NT2/D1 (cell line): ENCODE data around the gene CNR2.

Experiments
- DNase-seq: peaks from one replicate; pipeline ENCODE4 v3.0.0-alpha.2; 2011; ENCODE audit warnings: low read depth, low spot score
- H3K27me3 ChIP-seq: 2 replicates; pipeline ENCODE4 v1.6.0; 2011; ENCODE audit warnings: mild to moderate bottlenecking; ENCODE audit not compliant: insufficient read length, insufficient read depth
- H3K36me3 ChIP-seq: 2 replicates; pipeline ENCODE4 v1.6.1; 2011; ENCODE audit warnings: mild to moderate bottlenecking, low read length, mixed read lengths; ENCODE audit not compliant: insufficient read depth, insufficient read length
- H3K4me1 ChIP-seq: 2 replicates; pipeline ENCODE4 v1.5.1; 2011; ENCODE audit not compliant: insufficient read depth, insufficient read length
- H3K4me3 ChIP-seq: 2 replicates; pipeline ENCODE4 v1.5.1; 2011; ENCODE audit warnings: low read depth; ENCODE audit not compliant: insufficient read length
- H3K9ac ChIP-seq: 2 replicates; pipeline ENCODE4 v1.6.0; 2011; ENCODE audit warnings: low read depth; ENCODE audit not compliant: insufficient read length
- H3K9me3 ChIP-seq: 2 replicates; pipeline ENCODE4 v1.5.1; 2011; ENCODE audit warnings: mild to moderate bottlenecking, low read length; ENCODE audit not compliant: insufficient read depth
- SUZ12 ChIP-seq: IDR thresholded peaks from 2 replicates; pipeline ENCODE4 v1.6.1; 2011; ENCODE audit not compliant: insufficient read length, insufficient read depth; ENCODE audit errors: extremely low read depth
- YY1 ChIP-seq: IDR thresholded peaks from 2 replicates; pipeline ENCODE4 v1.6.1; 2011; ENCODE audit not compliant: insufficient read length, insufficient read depth
- ZNF274 ChIP-seq: IDR thresholded peaks from 2 replicates; pipeline ENCODE4 v1.6.1; 2011; ENCODE audit warnings: mild to moderate bottlenecking, low read depth, low read length

CNR2 gene

DNA sequence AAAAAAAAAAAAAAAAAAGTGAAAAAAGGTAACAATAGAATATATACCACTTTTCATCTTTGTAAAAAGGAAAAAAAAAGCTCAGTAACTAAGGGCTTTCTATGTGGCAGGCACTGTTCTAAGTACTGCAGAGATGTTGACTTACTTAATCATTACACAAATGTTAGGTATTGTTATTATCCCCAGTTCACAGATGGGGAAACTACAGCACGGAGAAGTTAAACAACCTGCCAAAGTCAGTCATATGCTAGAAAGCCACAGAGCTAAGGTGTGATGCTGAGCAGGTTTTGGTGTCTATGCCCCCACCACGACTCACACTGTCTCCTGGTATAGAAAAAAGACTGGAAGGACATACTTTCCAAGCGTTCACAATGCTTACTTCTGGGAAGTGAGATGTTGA is 39.9 kb upstream of the CNR2 start:
- Histone ChIP-seq H3K9me3 (no peaks in the 10 kb centered on the region), H3K9ac (no peak overlapping the region), H3K36me3 (no peaks in the 10 kb centered on the region), H3K4me1 (peaks cover 4% of the 10 kb centered on the region), H3K27me3 (no peaks in the 10 kb centered on the region), H3K4me3 (no peak overlapping the region)
- TF ChIP-seq SUZ12 (no peak), YY1 (no peak), ZNF274 (no peak)
- DNase-seq, result no peak

DNA sequence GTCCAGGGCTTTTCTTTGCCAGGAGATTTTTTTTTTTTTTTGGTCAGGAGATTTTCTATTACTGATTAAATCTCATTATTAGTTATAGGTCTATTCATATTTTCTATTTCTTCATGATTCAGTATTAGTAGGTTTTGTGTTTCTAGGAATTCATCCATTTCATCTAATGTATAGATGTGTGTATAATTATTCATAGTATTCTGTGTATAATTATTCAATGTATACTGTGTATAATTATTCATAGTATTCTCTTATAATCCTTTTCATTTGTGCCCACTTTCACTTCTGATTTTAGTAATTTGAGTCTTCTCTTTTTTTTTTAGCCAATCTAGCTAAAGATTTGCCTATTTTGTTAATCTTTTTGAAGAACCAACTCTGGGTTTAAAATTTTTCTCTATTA is 34.2 kb upstream of the CNR2 start:
- H3K36me3 ChIP-seq, result no peaks in the 10 kb centered on the region
- H3K4me3 ChIP-seq, result no peak overlapping the region
- no peak for DNase-seq
- TF ChIP-seq SUZ12, result no peak
- TF ChIP-seq YY1, result no peak
- TF ChIP-seq ZNF274, result no peak
- H3K4me1 ChIP-seq, result no peaks in the 10 kb centered on the region
- H3K27me3 ChIP-seq, result no peaks in the 10 kb centered on the region
- H3K9ac ChIP-seq, result no peak overlapping the region
- peaks cover 13% of the 10 kb centered on the region for H3K9me3 ChIP-seq

- Histone ChIP-seq H3K4me1 (no peaks in the 10 kb centered on the region), H3K36me3 (no peaks in the 10 kb centered on the region), H3K9me3 (no peaks in the 10 kb centered on the region; the same call in 1 of the 2 replicates), H3K9ac (no peak overlapping the region), H3K4me3 (no peak overlapping the region), H3K27me3 (no peaks in the 10 kb centered on the region)
- DNase-seq, result peak; percentile 51
- no peak for TF ChIP-seq YY1
Observed at GRCh38 chr1:23936481-23937176, 23.5 kb upstream of the CNR2 start.

DNA sequence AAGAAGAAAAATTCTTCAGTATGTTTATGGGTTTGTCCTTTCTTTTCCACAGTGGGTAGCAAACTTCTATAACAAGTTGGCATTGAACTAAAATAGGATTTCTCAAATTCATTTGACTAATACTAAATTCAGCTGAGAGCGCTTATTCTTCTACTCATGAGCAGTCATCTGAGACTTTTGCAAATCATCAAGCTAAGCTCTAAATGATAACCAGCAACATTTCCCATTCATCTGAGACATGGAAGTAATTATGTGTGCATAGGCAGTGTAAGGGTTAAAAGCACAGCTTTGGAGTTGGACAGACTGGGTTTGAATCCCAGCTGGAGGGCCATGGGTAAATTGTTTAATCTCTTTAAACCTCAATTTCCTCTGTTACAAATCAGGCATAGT is 18.3 kb upstream of the CNR2 start:
- TF ChIP-seq SUZ12, result no peak
- no peak for TF ChIP-seq ZNF274
- no peak for TF ChIP-seq YY1

DNA sequence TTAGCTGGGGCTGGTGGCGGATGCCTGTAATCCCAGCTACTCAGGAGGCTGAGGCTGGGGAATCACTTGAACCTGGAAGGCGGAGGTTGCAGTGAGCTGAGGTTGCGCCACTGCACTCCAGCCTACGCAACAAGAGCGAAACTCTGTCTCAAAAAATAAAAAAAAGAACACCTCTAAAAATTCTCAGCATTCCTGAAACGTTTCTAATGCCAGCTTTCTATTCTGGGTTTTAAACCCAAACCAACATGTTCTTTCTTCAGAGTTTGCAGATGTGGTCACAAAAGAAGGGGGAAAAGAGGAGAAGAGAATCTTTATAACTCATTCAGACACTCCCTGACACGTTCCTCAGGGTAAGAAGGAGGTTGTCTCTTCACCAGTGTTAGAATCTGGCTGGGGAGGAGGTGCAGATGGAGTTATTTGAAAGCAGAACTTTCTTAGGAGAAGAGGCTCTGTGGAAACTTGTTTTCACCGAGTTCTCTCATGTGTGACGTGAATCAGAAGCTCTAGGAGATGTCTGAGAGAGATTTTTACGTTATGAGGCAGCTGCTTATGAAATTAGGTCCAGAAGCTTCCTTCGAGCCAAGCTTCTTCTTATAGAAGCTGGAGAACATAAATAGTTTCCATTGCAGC is 17.8 kb upstream of the CNR2 start:
- Histone ChIP-seq H3K4me3 (no peak overlapping the region), H3K27me3 (no peaks in the 10 kb centered on the region), H3K9me3 (no peaks in the 10 kb centered on the region; the same call in 1 of the 2 replicates), H3K9ac (no peak overlapping the region), H3K4me1 (no peaks in the 10 kb centered on the region), H3K36me3 (no peaks in the 10 kb centered on the region)
- TF ChIP-seq ZNF274, result no peak
- TF ChIP-seq YY1, result no peak
- no peak for TF ChIP-seq SUZ12
- DNase-seq, result no peak

More for the DNA sequence above, 18.3 kb upstream of the CNR2 start:
- Histone ChIP-seq H3K4me1 (no peaks in the 10 kb centered on the region), H3K9ac (no peak overlapping the region), H3K4me3 (no peak overlapping the region), H3K36me3 (no peaks in the 10 kb centered on the region), H3K9me3 (no peaks in the 10 kb centered on the region; the same call in 1 of the 2 replicates), H3K27me3 (no peaks in the 10 kb centered on the region)
- DNase-seq, result no peak

GRCh38 chr1:23930270-23930669 is 17.1 kb upstream of the CNR2 start:
- Histone ChIP-seq H3K9me3 (peaks cover 2% of the 10 kb centered on the region; the same call in 1 of the 2 replicates), H3K27me3 (no peaks in the 10 kb centered on the region), H3K4me3 (no peak overlapping the region), H3K9ac (no peak overlapping the region), H3K36me3 (no peaks in the 10 kb centered on the region), H3K4me1 (no peaks in the 10 kb centered on the region)
- TF ChIP-seq SUZ12 (no peak), YY1 (no peak), ZNF274 (no peak)
- DNase-seq, result no peak

DNA sequence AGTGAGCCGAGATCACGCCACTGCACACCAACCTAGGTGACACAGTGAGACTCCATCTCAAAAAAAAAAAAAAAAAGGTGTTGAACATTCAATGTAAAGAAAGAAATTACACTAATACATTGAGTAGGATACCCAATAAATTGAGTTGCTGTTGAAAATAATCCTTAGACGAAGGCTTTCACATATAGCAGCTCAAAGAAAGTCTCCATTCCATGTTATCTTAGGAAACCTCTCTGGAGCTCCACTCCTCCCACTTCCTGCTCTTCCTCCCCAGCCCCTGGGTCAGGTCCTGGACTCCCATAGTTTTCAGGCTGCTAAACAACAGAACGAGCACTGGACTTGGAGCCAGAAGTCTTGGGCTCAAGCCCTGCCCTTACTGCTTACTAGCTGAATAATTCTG is 15.6 kb upstream of the CNR2 start:
- Histone ChIP-seq H3K4me3 (no peak overlapping the region), H3K9ac (no peak overlapping the region), H3K4me1 (no peaks in the 10 kb centered on the region), H3K36me3 (no peaks in the 10 kb centered on the region), H3K9me3 (peaks cover 4% of the 10 kb centered on the region; the same call in 1 of the 2 replicates), H3K27me3 (no peaks in the 10 kb centered on the region)
- DNase-seq, result no peak
- TF ChIP-seq ZNF274, result no peak
- TF ChIP-seq SUZ12, result no peak
- no peak for TF ChIP-seq YY1

- TF ChIP-seq ZNF274 (no peak), YY1 (no peak), SUZ12 (no peak)
- H3K36me3 ChIP-seq, result no peaks in the 10 kb centered on the region
- no peaks in the 10 kb centered on the region for H3K27me3 ChIP-seq
- no peak overlapping the region for H3K9ac ChIP-seq
- peaks cover 4% of the 10 kb centered on the region; the same call in 1 of the 2 replicates for H3K9me3 ChIP-seq
- no peaks in the 10 kb centered on the region for H3K4me1 ChIP-seq
- no peak for DNase-seq
- no peak overlapping the region for H3K4me3 ChIP-seq
Observed at GRCh38 chr1:23927097-23927496, 13.9 kb upstream of the CNR2 start.
